ENCODE data around the gene JMJD1C.

DNA sequence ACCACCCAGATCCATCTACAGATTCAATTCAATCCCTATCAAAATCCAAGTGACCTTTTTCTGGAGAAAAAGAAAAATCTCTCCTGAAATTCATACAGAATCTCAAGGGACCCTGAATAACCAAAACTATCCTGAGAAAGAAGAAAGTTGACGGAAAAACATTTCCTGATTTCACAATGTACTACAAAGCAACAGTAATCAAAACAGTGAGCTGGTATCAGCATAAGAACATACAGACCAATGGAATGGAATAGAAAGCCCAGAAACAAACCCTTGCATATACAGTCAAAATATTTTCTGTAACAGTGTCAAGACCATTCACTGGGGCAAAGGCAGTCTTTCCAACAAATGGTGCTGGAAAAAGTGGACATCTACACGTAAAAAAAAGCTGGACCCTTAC lies 89.9 kb downstream of the JMJD1C start:
- TF ChIP-seq, protein P1, sequence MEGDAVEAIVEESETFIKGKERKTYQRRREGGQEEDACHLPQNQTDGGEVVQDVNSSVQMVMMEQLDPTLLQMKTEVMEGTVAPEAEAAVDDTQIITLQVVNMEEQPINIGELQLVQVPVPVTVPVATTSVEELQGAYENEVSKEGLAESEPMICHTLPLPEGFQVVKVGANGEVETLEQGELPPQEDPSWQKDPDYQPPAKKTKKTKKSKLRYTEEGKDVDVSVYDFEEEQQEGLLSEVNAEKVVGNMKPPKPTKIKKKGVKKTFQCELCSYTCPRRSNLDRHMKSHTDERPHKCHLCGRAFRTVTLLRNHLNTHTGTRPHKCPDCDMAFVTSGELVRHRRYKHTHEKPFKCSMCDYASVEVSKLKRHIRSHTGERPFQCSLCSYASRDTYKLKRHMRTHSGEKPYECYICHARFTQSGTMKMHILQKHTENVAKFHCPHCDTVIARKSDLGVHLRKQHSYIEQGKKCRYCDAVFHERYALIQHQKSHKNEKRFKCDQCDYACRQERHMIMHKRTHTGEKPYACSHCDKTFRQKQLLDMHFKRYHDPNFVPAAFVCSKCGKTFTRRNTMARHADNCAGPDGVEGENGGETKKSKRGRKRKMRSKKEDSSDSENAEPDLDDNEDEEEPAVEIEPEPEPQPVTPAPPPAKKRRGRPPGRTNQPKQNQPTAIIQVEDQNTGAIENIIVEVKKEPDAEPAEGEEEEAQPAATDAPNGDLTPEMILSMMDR (conservative IDR thresholded peaks at IDR 0.05; ENCODE audit: low read length) = no peak
- TF ChIP-seq EZH2phosphoT487 (IDR thresholded peaks at IDR 0.05; ENCODE audit: borderline replicate concordance) = no peak

All from Loucy (cell line).